VCaP (cell line): ENCODE results near the gene ICA1.

Source experiments
- H3K27ac ChIP-seq: fragments of 450-650 bp; 2 replicates; pipeline ENCODE4 v1.5.1; 2017
- CTCF ChIP-seq: fragments of 450-650 bp; conservative IDR thresholded peaks from 2 replicates; pipeline ENCODE4 v1.5.1; 2017; ENCODE audit warnings: mild to moderate bottlenecking, moderate library complexity

ICA1 gene

DNA sequence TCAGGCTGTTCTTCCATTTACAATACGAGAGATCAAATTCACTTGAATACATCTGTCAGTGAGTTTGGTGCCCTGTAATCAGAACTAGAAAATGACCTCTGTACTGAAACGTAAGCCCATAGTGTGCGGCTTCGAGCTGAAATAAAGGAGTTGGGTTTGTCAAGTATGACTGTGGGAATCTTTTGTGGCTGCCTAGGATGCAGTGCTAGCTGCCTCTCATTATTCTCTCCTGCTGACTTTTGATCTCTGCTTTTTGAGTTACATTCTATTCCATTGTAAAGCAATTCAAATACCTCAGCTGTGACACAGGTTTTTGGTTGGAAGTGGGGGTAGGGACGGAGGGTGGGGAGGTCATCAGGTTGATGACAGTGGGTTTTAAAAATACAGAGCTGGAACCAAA lies 40.4 kb downstream of the ICA1 start:
- no peak for TF ChIP-seq CTCF
- no peak overlapping the region for H3K27ac ChIP-seq

GRCh38 chr7:8221101-8221495 lies 40.9 kb downstream of the ICA1 start:
- no peak for TF ChIP-seq CTCF
- no peak overlapping the region for H3K27ac ChIP-seq

GRCh38 chr7:8220376-8221100 lies 41.4 kb downstream of the ICA1 start:
- H3K27ac ChIP-seq = no peak overlapping the region
- TF ChIP-seq CTCF = no peak

DNA sequence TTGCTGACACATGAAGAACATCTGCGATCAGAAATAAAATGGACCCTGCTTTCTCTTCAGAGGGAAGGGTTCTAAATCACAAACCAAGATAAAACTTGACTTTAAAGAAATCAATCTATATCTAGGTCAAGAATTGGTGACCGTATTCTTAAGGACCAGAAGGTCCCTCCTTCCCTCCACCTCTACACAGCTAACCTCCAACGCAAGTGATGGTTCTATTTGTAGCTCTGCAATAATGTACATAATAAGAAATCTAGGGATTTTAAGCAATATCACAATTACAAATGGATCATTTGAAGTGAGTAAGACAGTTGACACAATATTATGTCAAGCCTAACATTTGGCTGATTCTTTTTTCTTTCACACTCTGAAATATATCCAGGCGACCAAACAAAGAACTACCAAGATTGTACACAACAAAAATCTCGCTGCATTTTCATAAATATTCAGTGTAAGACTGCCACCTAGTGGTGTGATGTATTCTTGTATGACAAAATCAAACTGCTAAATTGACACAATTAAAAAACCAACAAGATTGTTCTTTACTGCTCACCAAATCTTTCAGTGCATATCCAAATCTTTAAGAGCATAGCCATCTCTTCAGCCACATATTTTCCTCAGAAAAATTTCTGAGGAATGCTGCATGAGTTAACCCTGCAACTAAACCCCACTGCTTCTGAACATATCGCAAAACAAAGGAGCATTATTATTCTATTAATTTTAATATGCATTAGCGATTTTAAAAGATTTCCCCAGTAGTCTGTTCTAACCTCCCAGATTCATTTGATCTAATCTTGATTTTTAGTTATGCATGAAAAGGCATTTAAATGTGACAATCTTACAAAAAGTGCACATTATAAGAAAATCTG lies 44.5 kb downstream of the ICA1 start:
- H3K27ac ChIP-seq = no peak overlapping the region
- TF ChIP-seq CTCF = peak; percentile 71

GRCh38 chr7:8216334-8216690 lies 45.7 kb downstream of the ICA1 start:
- no peak overlapping the region for H3K27ac ChIP-seq
- TF ChIP-seq CTCF = no peak

DNA sequence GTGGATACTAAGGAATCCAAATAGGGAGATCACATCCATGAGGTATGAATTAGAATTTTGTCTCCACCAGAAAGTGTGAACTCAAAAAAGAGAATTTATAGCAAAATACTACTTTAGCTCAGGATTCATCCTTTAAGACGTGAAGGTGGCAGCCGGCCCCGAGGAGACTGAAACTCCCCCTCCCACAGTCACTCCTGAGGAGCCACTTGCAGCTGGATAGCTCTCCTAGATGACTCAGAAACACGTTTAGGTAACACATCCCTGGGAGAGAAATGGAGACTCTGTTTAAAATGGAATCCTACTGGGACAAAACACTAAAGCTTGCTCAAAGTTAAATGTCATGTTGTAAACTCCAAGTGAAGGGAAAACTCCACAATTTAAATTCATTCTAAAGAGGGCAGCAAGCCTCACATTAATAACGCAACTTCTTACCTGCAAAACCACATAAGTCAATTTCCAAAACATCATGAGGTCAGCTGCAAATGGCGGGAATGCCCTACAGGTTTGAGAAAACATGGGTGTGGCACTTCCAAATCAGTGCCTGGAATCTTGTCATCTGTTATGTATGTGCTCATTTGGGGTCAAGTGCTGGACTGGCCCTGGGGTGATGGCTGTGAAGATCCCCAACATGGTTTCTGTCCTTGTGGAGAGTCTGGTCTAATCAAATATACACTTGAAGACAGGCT lies 46.2 kb downstream of the ICA1 start:
- no peak overlapping the region for H3K27ac ChIP-seq
- no peak for TF ChIP-seq CTCF

- no peak for TF ChIP-seq CTCF
- H3K27ac ChIP-seq = no peak overlapping the region
Measured at GRCh38 chr7:8214244-8214824, 47.6 kb downstream of the ICA1 start.
